GM10266 (cell line): ENCODE data around the gene ISL1.

Experiments used
- DNase-seq: peaks from one replicate; pipeline ENCODE4 v3.0.0; 2012; ENCODE audit errors: extremely low spot score
- CTCF ChIP-seq: IDR thresholded peaks from 2 replicates; pipeline ENCODE4 v1.5.1; 2012; ENCODE audit warnings: mild to moderate bottlenecking, low read depth; ENCODE audit not compliant: control insufficient read depth, insufficient read depth; ENCODE audit errors: missing control alignments

The ISL1 gene

DNA sequence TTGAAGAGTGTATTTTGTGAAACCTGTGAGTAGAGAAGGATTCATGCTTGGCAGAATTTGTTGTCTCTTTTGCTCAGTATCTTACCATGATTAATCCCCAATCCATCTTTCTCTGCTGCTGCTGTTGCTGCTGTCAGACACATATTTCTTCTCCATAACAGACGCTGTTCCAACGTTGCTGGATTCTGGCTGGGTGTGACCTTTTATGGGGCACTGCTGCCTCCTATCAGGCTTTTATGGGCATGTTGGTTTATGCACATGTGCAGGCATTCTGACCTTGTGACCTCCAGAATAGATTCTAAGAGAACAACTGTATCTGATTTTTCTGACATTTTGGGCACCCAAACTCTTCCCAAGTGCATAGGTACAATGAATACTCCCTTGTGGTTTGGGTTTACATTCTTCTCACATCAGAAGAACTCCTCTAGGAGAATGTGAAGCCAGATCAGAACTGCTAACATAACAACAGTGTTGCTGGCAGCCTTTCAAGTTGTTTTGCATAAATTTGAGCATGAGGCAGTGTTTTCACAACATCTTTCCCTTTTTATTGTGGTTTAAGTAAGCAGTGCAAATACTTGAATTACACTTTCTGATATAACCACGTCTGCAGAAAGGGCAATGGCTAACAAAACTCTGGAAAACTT is 9.2 kb upstream of the ISL1 start:
- TF ChIP-seq CTCF: no peak

DNA sequence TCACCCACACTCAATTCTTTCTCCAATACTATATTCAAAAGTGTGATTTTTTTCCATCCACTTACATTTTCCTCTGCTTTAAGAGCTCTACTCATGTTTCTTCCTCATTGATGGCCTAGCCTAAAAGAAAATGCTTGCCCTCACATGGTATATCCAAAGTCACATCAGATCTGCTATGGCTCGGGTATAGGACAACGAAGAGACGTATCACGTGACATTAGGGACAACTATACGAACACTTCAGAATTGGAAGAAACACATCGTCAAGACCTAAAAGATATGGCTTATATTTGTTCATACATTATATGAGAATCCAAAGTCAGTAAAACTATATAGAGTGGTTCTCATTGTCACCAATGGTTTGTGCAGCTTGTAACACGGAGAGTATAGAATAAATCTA is 8.2 kb upstream of the ISL1 start:
- DNase-seq: no peak
- no peak for TF ChIP-seq CTCF

More for the DNA sequence above, 9.2 kb upstream of the ISL1 start:
- DNase-seq: no peak

GRCh38 chr5:51376509-51376908 is 6.7 kb upstream of the ISL1 start:
- no peak for DNase-seq
- TF ChIP-seq CTCF: no peak

- no peak for TF ChIP-seq CTCF
- no peak for DNase-seq
These were observed 5.8 kb upstream of the ISL1 start for GRCh38 chr5:51377151-51378060.

DNA sequence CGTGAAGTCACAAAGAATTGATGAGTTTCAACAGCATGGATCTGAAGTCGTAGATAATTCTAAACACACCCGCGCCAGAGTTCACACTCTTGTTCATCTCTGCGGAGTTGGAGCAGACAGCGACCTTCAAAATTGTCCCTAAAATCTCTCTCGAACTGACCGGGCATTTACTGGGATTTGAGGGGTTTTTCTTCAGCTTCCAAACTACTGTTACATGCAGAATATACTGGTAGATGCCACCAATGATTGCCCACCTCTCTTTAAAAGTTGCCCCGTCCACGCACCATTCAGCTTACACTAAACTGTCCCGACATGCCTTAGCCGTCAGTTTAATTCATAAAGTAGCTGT is 5.2 kb upstream of the ISL1 start:
- no peak for DNase-seq
- TF ChIP-seq CTCF: no peak

GRCh38 chr5:51378448-51379330 is 4.6 kb upstream of the ISL1 start:
- DNase-seq: no peak
- TF ChIP-seq CTCF: no peak
